GM12874 (cell line): ENCODE data around the gene C6orf52.

Experiments
- TF ChIP-seq, protein P1 (sequence below): IDR thresholded peaks from 2 replicates; pipeline ENCODE4 v1.5.1; 2011; ENCODE audit warnings: low read depth, mild to moderate bottlenecking, control low read depth, low read length, moderate library complexity; ENCODE audit not compliant: insufficient read depth

C6orf52 gene

DNA sequence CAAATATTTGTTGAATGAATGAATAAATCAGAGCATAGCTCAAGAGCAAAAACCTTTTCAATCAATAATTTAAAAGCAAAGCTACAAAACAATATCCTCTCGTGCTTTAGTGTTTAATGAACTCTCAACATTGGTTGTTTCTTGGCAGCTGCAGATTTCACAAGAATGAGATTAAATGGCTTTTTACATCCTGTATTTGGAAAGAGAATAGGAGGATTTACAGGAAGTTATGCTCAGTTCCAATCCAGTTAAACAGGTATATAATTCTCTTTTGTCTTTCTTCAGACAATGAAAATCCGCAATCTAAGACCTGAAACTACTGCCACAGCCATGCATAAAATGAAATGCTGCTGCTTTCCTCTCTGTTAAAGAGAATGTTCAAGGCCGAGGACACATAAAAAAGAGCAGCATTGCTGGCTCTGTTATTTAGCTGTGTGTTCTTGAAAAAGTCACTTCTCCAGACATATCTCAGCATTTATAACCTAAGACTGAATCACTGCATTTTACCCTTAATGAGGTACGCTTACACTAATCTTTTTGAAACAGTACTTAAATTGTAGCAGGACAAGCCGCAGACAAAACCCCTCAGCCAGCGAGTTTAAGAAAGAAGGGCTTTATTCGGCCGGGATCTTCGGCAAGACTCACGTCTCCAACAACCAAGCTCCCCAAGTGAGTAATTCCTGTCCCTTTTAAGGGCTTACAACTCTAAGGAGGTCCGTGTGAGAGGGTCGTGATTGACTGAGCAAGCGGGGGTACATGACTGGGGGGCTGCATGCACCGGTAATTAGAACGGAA is 3.6 kb downstream of the C6orf52 start:
- TF ChIP-seq, protein P1, sequence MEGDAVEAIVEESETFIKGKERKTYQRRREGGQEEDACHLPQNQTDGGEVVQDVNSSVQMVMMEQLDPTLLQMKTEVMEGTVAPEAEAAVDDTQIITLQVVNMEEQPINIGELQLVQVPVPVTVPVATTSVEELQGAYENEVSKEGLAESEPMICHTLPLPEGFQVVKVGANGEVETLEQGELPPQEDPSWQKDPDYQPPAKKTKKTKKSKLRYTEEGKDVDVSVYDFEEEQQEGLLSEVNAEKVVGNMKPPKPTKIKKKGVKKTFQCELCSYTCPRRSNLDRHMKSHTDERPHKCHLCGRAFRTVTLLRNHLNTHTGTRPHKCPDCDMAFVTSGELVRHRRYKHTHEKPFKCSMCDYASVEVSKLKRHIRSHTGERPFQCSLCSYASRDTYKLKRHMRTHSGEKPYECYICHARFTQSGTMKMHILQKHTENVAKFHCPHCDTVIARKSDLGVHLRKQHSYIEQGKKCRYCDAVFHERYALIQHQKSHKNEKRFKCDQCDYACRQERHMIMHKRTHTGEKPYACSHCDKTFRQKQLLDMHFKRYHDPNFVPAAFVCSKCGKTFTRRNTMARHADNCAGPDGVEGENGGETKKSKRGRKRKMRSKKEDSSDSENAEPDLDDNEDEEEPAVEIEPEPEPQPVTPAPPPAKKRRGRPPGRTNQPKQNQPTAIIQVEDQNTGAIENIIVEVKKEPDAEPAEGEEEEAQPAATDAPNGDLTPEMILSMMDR: no peak

DNA sequence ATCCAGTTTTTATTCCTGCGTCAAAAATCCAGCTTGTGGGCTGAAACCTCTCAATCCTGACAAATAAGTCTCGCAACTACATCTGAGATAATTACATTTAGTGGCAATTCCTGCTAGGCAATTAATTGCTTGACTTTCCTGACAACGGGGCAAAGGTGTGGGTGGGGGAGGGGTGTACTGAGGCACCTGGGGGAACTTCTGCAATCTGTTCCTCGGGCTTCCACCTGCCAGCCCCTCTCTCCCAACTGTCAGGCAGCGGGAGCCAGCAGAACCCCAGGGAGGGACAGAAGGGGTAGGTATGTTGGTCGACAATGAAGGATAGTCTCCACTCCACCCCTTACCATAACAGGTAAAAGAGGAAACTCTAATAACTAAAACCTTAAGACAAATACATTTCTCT is 6.8 kb downstream of the C6orf52 start:
- TF ChIP-seq, protein P1: no peak

DNA sequence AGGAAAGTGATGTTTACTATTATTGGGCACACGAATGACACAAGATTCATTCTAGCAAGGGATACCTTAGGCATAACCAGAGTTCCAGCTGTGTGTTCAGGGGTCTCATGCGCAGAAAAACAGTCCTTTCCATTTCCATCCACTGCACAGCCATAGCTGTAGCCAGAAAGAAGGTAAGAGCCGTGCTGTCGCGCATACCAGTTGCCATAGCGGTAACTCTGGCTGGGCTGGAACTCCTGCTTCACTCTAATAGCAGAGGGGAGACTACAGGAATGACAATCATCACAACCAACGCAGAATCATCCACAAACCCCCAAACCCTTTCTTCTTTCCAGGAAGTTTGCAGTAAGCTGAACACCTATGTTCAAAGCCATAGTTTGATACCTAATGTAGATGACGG is 7.5 kb downstream of the C6orf52 start:
- TF ChIP-seq, protein P1: no peak

DNA sequence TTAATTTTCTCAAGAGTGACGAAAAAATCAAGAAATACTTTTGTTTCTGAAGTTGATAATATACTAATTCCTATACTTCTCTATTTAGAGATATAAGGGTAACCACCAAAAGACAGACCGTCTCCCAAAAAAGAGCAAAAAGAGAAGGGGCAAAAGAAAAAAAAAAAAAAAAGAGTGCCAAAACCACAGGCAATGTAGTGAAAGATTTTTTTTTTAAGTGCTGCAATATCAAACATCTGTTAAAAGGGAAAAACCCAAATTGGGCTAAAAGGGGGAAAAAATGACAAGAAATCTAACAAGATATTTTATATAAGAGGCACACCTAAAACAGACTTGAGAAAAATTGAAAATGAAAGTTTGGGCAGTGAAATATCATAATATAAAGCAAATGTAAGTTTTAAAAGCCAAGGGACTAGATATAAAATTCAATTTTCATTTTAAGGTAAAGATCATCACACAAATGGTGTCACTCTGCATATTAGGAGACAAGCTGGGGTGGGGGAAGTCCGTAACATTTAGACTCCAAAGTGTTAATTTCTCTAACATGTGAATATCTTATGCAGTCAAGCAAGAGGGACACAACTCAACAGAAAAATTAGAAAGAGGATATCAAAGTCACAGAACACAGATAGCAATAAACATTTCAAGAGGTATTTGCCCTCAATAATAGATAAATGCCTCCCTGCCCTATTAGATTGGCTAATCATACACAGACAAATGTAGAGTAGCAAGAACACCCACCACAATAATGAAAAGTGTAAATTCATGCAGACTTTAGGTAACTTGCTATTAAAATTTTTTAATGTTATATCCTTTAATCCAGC is 9.1 kb downstream of the C6orf52 start:
- TF ChIP-seq, protein P1: no peak

DNA sequence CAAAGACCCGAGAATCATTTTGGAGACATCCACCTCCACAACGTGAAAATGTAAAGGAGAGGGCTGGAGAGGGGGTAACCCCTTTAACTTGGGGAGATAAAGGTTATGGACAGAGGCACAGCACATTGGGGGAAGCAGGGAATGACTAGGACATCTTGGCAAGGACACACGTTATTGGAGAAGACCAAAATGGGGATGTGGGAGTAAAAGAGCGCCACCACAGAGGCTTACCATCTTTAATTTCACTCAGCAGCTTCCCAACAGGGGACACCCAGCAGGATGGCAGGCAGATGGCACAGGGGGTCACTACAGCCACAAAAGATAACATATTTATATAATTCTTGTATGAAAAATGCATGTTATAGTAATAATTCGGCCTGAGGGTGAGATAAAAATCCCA is 9.8 kb downstream of the C6orf52 start:
- TF ChIP-seq, protein P1: no peak

DNA sequence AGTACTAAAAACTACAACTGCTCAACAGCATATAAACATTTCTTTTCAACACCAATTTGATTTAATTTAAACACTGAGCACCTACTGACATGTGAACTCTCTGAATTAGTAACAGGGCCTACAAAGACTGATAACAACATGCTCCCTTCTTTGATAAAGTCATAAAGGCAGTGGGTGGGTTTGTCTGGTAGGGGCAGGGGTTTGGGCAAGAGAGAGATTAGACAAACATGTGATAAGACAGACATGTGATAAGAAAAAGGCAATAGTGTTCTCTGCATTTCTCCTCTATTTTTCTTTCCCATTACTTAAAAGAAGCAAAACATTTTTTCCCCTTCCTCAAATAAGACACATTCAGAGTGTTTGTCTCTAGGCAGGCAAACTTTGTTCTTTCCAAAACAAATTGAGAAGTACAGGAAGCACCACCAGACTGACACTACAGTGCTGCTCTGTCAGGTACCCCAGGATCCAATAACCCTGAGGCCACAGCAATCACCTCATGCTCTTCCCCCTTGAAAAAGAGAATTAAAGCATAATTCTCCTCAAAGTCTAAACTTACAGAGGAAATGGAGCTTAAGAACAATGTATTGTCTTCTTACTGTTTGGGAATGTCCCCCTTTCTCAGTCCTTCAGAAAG is 11.9 kb downstream of the C6orf52 start:
- TF ChIP-seq, protein P1: no peak

DNA sequence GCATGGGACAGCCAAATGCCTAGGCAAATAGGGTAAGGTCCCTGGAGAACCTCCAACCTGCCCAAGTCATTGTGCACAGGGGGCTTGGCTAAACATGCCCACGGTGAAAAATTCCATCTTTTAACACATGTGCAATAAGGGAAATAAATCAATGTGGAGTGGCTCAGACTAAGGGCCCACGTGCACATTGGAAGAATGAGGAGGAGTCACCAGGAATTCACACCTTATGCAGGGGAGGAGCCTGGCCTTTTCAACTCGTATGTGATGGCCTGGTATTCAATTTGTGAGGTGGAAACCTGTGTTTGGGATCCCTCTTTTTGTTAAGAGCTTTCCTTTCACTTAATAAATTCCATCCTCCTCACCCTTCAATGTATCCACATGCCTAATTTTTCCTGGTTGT is 12.6 kb downstream of the C6orf52 start:
- TF ChIP-seq, protein P1: no peak
